Liver (tissue), 9 donors: ENCODE measurements around the gene LPP. TPM values are rescaled to one million over a fixed set of nuclear protein-coding genes. Genes with fewer than 3 reads are reported as not detected.

ENCODE experiments used
- DNase-seq: peaks from one replicate; pipeline ENCODE4 v3.0.0-alpha.2; 2017; ENCODE audit warnings: low spot score
- H3K27ac ChIP-seq, 2 donors: one replicate each; pipeline ENCODE4 v1.7.0; 2013; ENCODE audit warnings: inconsistent platforms in 2 of 2, low read length in 2 of 2, control low read depth in 1 of 2, low read depth in 1 of 2, mild to moderate bottlenecking in 1 of 2
- H3K27me3 ChIP-seq, 4 donors: one replicate each; pipeline versions ENCODE4 v1.6.1 to v1.7.0; 2013; ENCODE audit warnings: low read length in 3 of 4, inconsistent platforms in 1 of 4, mild to moderate bottlenecking in 1 of 4, moderate library complexity in 1 of 4; ENCODE audit not compliant: control insufficient read depth in 4 of 4, insufficient read depth in 4 of 4
- H3K36me3 ChIP-seq, 4 donors: one replicate each; pipeline versions ENCODE4 v1.6.1 to v1.7.0; 2013; ENCODE audit warnings: low read length in 3 of 4, mild to moderate bottlenecking in 3 of 4, low read depth in 1 of 4, moderate library complexity in 1 of 4; ENCODE audit not compliant: control insufficient read depth in 4 of 4, insufficient read depth in 3 of 4
- H3K4me1 ChIP-seq, 4 donors: one replicate each; pipeline versions ENCODE4 v1.6.1 to v1.7.0; 2013; ENCODE audit warnings: low read length in 3 of 4, mild to moderate bottlenecking in 3 of 4, moderate library complexity in 1 of 4; ENCODE audit not compliant: control insufficient read depth in 4 of 4, insufficient read depth in 4 of 4
- H3K4me3 ChIP-seq, 3 donors: one replicate each; pipeline versions ENCODE4 v1.6.1 to v1.7.0; 2013; ENCODE audit warnings: low read length in 3 of 3, control low read depth in 1 of 3, low read depth in 1 of 3, mild to moderate bottlenecking in 1 of 3
- H3K9ac ChIP-seq, 2 donors: one replicate each; pipeline ENCODE4 v1.7.0; 2013; ENCODE audit warnings: low read length in 2 of 2, mild to moderate bottlenecking in 2 of 2, moderate library complexity in 2 of 2, control low read depth in 1 of 2, low read depth in 1 of 2
- H3K9me3 ChIP-seq, 4 donors: one replicate each; pipeline versions ENCODE4 v1.6.1 to v1.7.0; 2013; ENCODE audit warnings: low read length in 3 of 4; ENCODE audit not compliant: control insufficient read depth in 4 of 4
- ATF3 ChIP-seq: IDR thresholded peaks from 2 replicates; pipeline ENCODE4 v1.6.1; 2016; ENCODE audit warnings: antibody characterized with exemption
- CTCF ChIP-seq: fragments of 150-350 bp; IDR thresholded peaks from 2 replicates; pipeline ENCODE4 v1.5.1; 2017; ENCODE audit warnings: improper control_type of control experiment, low read depth, low read length; ENCODE audit not compliant: missing input control
- EGR1 ChIP-seq, 2 donors: IDR thresholded peaks; 2 replicates each; pipeline ENCODE4 v1.6.1; 2016 to 2018; ENCODE audit warnings: antibody characterized with exemption in 2 of 2, low read depth in 2 of 2
- FOXA1 ChIP-seq: IDR thresholded peaks from 2 replicates; pipeline ENCODE4 v1.6.1; 2016; ENCODE audit warnings: antibody characterized with exemption
- FOXA2 ChIP-seq: IDR thresholded peaks from 2 replicates; pipeline ENCODE4 v1.6.1; 2016; ENCODE audit warnings: antibody characterized with exemption
- GABPA ChIP-seq, 2 donors: IDR thresholded peaks in 1 of 2; conservative IDR thresholded peaks in 1 of 2; 2 replicates each; pipeline ENCODE4 v1.6.1; 2016; ENCODE audit warnings: antibody characterized with exemption in 2 of 2, mild to moderate bottlenecking in 1 of 2, moderate library complexity in 1 of 2
- HNF4A ChIP-seq, 2 donors: conservative IDR thresholded peaks; 2 replicates each; pipeline ENCODE4 v1.6.1; 2016; ENCODE audit warnings: antibody characterized with exemption in 2 of 2, mild to moderate bottlenecking in 2 of 2
- HNF4G ChIP-seq: IDR thresholded peaks from 2 replicates; pipeline ENCODE4 v1.6.1; 2016; ENCODE audit warnings: antibody characterized with exemption
- JUND ChIP-seq, 2 donors: IDR thresholded peaks; 2 replicates each; pipeline ENCODE4 v1.6.1; 2016; ENCODE audit warnings: antibody characterized with exemption in 2 of 2
- MAX ChIP-seq: IDR thresholded peaks from 2 replicates; pipeline ENCODE4 v1.6.1; 2016; ENCODE audit warnings: antibody characterized with exemption
- NR2F2 ChIP-seq: IDR thresholded peaks from 2 replicates; pipeline ENCODE4 v1.6.1; 2016; ENCODE audit warnings: antibody characterized with exemption
- RAD21 ChIP-seq, 2 donors: IDR thresholded peaks; 2 replicates each; pipeline ENCODE4 v1.6.1; 2016; ENCODE audit warnings: antibody characterized with exemption in 2 of 2, mild to moderate bottlenecking in 2 of 2
- REST ChIP-seq: IDR thresholded peaks from 2 replicates; pipeline ENCODE4 v1.6.1; 2016; ENCODE audit warnings: antibody characterized with exemption, mild to moderate bottlenecking
- RXRA ChIP-seq, 2 donors: IDR thresholded peaks; 2 replicates each; pipeline ENCODE4 v1.6.1; 2017 to 2018; ENCODE audit warnings: antibody characterized with exemption in 2 of 2, mild to moderate bottlenecking in 1 of 2
- SP1 ChIP-seq: IDR thresholded peaks from 2 replicates; pipeline ENCODE4 v1.6.1; 2018; ENCODE audit warnings: antibody characterized with exemption, mild to moderate bottlenecking
- TAF1 ChIP-seq: conservative IDR thresholded peaks from 2 replicates; pipeline ENCODE4 v1.6.1; 2016; ENCODE audit warnings: antibody characterized with exemption, mild to moderate bottlenecking
- YY1 ChIP-seq: IDR thresholded peaks from 2 replicates; pipeline ENCODE4 v1.6.1; 2016; ENCODE audit warnings: antibody characterized with exemption, mild to moderate bottlenecking
- ZBTB33 ChIP-seq: IDR thresholded peaks from 2 replicates; pipeline ENCODE4 v1.6.1; 2016; ENCODE audit warnings: antibody characterized with exemption
- WGBS: extraction: QIAGEN DNeasy Blood & Tissue Kit; methylation state at CpG from one replicate; pipeline ENCODE4 v1.1.7; 2013; 5-methylcytosine and 5-hydroxymethylcytosine counted together
- polyA plus RNA-seq, 2 donors: library from polyadenylated mRNA; stranded (reverse) in 1 of 2; unstranded in 1 of 2; fragments of 200-250 nt in 1 of 2; fragments of >200 nt in 1 of 2; fragmentation: Nextera tagmentation in 1 of 2; extraction: Ambion mirVana in 1 of 2; gene quantifications; one replicate each; pipeline versions ENCODE4 v1.2.1 to v1.2.3, GENCODE V29; 2013 to 2015
- total RNA-seq, 2 donors: library from RNA; depleted of rRNA; stranded (reverse); fragments of >200 nt; gene quantifications; one replicate each; pipeline ENCODE4 v1.2.3, GENCODE V29; 2014
- donor health status: healthy.
- donor health status: healthy.
- donor health status: healthy.
- donor health status: healthy.
- donor health status: healthy.

LPP gene
- total and polyA plus RNA-seq, 4 donors = 3.3 to 53.7 (median 28.2) TPM

- DNase-seq = no peak
- H3K36me3 ChIP-seq = peaks cover 0 to 2% (median 0%) of the 10 kb centered on the region in 4 donors
- no peaks in the 10 kb centered on the region for H3K27me3 ChIP-seq
- no peak overlapping the region for H3K4me3 ChIP-seq
- TF ChIP-seq ATF3 (no peak), YY1 (no peak), NR2F2 (peak; percentile 81), FOXA1 (no peak), ZBTB33 (no peak), GABPA (IDR thresholded peaks at IDR 0.05 in 1 of 2, conservative IDR thresholded peaks at IDR 0.05 in 1 of 2) (no peak), RAD21 (IDR thresholded peaks at IDR 0.05) (peak; percentile 44 to 64), HNF4G (no peak), JUND (IDR thresholded peaks at IDR 0.05) (no peak), HNF4A (conservative IDR thresholded peaks at IDR 0.05) (peak in 1 of 2 donors; percentile 49), TAF1 (no peak), RXRA (IDR thresholded peaks at IDR 0.05) (peak; percentile 57 to 59), REST (no peak), SP1 (peak; percentile 60), FOXA2 (no peak), EGR1 (IDR thresholded peaks at IDR 0.05; ENCODE audit: low read depth in 2 of 2) (no peak), MAX (no peak), CTCF (no peak)
- H3K4me1 ChIP-seq = peaks cover 4 to 48% (median 27%) of the 10 kb centered on the region in 4 donors
- H3K9ac ChIP-seq = no peak overlapping the region
- peak overlapping the region; percentile 50 to 54 for H3K27ac ChIP-seq
- no peaks in the 10 kb centered on the region for H3K9me3 ChIP-seq
- 51% methylated on average over 3 of the region's 3 CpGs for WGBS
Measured at GRCh38 chr3:188270423-188270972, 116.5 kb downstream of the LPP start.
